ENCODE measurements around the gene TH. TPM values are rescaled to one million over a fixed set of nuclear protein-coding genes. Genes with fewer than 3 reads are reported as not detected.

Gene TH
- total RNA-seq, 4 donors from 2014 or later: not detected

DNA sequence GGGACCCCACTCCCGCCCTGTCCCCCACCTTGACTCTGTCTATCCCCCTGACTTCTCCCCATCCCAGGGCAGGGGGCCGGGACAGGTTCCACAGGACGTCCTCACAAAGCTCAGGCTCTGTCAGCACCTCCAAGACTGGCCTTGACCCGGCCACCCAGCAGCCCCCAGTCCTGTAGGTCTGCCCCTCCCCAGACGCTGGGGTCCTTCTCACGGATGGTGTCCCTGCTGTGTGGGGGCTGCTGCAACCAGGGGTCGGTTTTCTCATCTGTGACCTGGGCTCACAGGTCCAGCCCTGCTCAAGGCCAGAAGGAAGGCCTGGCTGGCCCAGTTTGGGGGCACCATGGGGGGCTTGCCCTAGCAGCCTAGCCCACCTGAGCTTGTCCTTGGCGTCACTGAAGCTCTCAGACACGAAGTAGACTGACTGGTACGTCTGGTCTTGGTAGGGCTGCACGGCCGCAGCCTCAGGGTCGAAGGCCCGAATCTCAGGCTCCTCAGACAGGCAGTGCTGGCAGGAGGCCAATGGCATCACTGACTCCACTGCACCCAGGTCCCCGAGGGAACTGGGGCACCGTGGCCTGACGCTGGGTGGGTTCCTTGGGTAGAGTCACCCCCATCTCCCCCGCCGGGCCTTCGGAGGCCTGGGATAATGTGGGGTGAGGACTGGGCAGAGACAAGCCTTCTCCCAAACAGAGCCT lies 6.6 kb downstream of the TH start:
- TF ChIP-seq, protein P1, sequence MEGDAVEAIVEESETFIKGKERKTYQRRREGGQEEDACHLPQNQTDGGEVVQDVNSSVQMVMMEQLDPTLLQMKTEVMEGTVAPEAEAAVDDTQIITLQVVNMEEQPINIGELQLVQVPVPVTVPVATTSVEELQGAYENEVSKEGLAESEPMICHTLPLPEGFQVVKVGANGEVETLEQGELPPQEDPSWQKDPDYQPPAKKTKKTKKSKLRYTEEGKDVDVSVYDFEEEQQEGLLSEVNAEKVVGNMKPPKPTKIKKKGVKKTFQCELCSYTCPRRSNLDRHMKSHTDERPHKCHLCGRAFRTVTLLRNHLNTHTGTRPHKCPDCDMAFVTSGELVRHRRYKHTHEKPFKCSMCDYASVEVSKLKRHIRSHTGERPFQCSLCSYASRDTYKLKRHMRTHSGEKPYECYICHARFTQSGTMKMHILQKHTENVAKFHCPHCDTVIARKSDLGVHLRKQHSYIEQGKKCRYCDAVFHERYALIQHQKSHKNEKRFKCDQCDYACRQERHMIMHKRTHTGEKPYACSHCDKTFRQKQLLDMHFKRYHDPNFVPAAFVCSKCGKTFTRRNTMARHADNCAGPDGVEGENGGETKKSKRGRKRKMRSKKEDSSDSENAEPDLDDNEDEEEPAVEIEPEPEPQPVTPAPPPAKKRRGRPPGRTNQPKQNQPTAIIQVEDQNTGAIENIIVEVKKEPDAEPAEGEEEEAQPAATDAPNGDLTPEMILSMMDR (IDR thresholded peaks at IDR 0.05; ENCODE audit: low read depth): no peak

DNA sequence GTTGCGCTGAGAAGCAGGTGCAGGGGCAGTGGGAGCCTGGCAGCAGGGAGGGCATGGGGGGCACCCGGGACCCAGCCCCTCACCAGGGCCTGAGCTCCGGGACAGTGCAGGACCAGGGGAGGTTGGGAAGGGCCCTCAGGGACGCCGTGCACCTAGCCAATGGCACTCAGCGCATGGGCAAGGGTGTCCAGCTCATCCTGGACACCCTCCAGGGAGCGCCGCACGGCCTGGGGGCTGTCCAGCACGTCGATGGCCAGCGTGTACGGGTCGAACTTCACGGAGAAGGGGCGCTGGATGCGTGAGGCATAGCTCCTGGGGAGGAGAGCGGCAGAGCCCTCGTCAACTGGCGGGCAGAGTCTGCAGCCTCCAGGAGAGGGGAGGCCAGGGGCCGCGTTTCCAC lies 7.5 kb downstream of the TH start:
- TF ChIP-seq, protein P1 (IDR thresholded peaks at IDR 0.05; ENCODE audit: low read depth): no peak

- TF ChIP-seq, protein P1 (IDR thresholded peaks at IDR 0.05; ENCODE audit: low read depth): no peak
Observed at GRCh38 chr11:2163428-2163978, 8.1 kb downstream of the TH start.

- TF ChIP-seq, protein P1 (IDR thresholded peaks at IDR 0.05; ENCODE audit: low read depth): no peak
Observed at GRCh38 chr11:2160736-2161259, 10.8 kb downstream of the TH start, which contains the start of gene INS. Gene INS (minus strand): TSS chr11:2161209. CDS start chr11:2160971, 238 bp downstream.

DNA sequence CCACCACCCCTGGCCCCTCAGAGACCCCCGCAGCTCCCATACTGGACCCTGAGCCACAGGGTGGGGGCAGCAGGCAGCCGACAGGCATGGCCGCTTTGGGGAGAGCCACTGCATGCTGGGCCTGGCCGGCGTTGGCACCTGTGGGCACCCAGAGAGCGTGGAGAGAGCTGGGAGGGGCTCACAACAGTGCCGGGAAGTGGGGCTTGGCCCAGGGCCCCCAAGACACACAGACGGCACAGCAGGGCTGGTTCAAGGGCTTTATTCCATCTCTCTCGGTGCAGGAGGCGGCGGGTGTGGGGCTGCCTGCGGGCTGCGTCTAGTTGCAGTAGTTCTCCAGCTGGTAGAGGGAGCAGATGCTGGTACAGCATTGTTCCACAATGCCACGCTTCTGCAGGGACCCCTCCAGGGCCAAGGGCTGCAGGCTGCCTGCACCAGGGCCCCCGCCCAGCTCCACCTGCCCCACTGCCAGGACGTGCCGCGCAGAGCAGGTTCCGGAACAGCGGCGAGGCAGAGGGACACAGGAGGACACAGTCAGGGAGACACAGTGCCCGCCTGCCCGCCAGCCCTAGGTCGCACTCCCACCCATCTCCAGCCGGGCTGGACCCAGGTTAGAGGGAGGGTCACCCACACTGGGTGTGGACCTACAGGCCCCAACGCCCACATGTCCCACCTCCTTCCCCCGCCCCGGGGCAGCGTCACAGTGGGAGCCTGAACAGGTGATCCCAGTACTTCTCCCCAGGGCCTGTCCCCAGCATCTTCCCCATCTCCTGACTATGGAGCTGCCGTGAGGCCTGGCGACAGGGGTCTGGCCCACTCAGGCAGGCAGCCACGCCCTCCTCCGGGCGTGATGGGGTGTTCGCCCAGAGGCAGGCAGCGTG lies 11.8 kb downstream of the TH start:
- TF ChIP-seq, protein P1 (IDR thresholded peaks at IDR 0.05; ENCODE audit: low read depth): no peak

DNA sequence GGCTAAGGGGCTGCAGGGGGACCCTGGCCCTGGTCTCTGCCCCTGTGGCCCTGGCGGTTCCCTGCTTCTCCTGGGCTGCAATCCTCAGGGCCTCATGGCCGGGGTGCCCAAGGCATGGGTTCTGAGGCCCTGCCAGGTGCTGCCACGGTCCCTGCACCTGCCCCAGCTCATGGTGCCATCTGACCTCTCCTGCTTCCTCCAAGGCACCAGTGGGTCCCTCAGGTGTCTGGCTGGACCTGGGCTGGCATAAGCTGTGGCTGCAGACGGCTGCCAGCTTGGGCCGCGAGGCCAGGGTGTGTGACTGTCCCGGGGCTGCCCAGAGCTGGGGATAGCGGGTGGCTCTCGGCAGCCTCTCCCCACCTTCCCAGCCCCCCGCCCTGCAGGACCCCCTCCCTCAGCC lies 12.6 kb downstream of the TH start:
- TF ChIP-seq, protein P1 (IDR thresholded peaks at IDR 0.05; ENCODE audit: low read depth): no peak

- TF ChIP-seq, protein P1 (IDR thresholded peaks at IDR 0.05; ENCODE audit: low read depth): no peak
Observed at GRCh38 chr11:2158296-2158737, 13.3 kb downstream of the TH start.
